ENCODE results near the gene HYAL4.
"Not testable (repeated sequence)": the region's sequence is repeated elsewhere in the genome, so short reads cannot be mapped to it uniquely, and the experiment has no call there.

HYAL4 gene, protein sequence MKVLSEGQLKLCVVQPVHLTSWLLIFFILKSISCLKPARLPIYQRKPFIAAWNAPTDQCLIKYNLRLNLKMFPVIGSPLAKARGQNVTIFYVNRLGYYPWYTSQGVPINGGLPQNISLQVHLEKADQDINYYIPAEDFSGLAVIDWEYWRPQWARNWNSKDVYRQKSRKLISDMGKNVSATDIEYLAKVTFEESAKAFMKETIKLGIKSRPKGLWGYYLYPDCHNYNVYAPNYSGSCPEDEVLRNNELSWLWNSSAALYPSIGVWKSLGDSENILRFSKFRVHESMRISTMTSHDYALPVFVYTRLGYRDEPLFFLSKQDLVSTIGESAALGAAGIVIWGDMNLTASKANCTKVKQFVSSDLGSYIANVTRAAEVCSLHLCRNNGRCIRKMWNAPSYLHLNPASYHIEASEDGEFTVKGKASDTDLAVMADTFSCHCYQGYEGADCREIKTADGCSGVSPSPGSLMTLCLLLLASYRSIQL

DNA sequence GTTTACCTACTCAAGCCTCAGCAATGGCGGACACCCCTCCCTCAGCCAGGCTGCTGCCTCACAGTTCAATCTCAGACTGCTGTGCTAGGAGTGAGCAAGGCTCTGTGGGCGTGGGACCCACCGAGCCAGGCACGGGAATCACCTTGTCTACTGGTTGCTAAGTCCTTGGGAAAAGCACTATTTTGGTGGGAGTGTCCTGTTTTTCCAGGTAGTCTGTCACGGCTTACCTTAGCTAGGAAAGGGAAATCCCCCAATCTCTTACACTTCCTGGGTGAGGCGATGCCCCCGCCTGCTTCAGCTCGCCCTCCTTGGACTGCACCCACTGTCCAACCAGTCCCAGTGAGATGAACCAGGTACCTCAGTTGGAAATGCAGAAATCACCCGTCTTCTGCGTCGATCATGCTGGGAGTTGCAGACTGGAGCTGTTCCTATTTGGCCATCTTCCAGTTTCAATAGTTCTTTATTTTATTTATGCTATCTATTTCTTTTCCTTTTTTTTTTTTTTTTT lies at the start of gene HYAL4:
Gene HYAL4, plus strand, starts transcription at position 458 of the 508 bp plus-strand sequence. CDS start 23,105 bp downstream, outside the sequence.
- DNase-seq, result no peak

DNA sequence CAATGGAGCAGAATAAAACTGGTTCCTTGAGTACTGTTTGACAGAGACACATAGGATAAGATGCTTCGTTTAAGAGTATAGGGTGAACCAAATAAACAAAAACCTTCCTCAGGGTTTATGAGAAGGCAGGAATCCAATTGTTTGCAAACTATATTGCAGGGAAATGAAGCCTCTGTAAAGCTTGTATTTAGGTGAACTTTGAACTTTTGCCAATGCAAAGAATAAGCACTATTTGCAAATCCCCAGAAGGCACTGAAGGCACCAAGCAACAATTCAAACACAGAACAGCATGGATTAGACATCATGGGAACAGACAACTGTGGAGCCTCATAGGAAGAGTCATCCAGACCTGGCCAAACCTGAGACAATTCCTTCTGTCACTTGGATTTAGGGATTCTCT lies 49.1 kb upstream of the HYAL4 start:
- no peak for DNase-seq

- DNase-seq, result no peak
Measured at GRCh38 chr7:123796568-123796967, 48.4 kb upstream of the HYAL4 start.

- DNase-seq, result no peak
Measured at GRCh38 chr7:123797673-123798531, 47.1 kb upstream of the HYAL4 start.

DNA sequence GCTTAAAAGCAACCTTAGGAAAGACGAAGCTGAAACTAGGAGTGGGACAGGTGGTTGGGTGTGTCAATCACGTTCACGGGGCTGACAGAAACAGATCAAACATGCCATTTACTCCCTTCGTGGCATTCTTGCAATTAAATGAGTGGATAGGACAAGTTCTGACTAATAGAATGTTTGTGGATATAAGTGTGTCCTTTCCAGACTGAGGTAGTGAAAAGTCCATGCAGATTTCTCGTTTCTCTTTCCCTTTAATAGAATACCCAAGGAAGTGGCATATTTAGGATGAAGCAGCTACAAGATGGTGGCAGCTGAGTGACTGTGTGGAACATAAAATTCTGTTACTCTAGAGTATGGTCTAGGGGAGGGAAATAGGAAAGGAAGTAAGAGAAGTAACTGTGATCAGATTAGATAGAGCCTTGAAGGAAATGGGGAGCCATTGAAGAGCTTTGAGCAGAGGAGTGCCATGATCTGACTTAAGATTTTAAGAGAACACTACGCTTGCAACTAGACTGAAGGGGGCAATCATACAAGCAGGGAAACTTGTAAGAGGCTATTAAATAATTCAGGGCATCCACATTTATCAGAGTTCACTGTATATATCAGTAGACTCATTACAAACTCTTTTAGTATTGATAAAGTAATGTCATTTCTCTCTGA lies 46.3 kb upstream of the HYAL4 start:
- no peak for DNase-seq

DNA sequence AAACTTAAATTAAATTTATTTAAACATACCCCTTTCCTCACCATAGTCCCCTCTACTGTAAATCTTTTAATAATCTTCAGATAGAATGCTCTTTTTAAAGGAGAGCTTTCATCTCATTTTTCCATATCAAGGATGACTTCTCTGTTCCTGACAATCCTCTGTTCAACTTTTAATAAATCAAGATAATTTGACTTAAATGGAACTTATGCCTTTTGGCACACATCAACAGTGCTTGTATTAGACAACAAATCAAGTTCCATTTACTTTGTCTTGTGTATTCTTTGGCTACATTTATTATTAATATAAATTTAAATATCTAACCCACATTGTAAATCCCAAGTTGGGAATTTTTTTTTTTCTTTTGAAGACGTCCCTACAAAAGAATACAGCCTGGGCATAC lies 42.7 kb upstream of the HYAL4 start:
- no peak for DNase-seq

DNA sequence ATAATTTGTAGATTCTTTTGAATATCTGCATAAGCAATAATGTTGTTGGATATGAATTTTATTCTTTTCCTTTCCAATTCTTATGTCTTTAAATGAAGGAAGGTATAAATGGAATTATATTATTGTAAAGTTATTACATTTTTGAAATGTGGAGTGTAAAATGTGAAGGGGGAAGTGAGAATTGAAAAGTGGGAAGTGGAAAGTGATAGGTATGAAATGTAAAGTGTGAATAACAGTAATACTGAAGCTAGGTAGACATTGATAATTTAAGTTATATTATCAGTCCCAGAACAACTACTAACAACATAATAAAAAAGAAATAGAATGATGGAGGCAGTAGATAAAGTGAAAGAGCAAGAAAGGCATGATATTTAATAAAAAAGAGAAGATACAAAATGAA lies 39.7 kb upstream of the HYAL4 start:
- DNase-seq, result no peak

GRCh38 chr7:123809471-123809870 lies 35.5 kb upstream of the HYAL4 start:
- DNase-seq, result no peak

DNA sequence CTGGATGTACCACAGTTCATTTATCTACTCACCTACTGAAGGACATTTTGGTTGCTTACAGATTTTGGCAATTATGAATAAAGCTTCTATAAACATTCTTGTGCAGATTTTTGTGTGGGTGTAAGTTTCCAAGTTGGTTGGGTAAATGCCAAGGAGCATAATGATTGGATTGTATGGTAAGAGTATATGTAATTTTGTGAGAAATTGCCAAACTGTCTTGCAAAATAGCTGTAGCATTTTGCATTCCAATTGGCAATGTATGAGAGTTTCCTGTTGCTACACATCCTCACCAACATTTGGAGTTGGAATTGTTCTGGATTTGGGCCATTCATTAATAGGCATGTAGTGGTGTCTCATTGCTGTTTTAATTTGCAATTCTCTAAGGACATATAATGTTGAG lies 33.9 kb upstream of the HYAL4 start:
- DNase-seq, result no peak

DNA sequence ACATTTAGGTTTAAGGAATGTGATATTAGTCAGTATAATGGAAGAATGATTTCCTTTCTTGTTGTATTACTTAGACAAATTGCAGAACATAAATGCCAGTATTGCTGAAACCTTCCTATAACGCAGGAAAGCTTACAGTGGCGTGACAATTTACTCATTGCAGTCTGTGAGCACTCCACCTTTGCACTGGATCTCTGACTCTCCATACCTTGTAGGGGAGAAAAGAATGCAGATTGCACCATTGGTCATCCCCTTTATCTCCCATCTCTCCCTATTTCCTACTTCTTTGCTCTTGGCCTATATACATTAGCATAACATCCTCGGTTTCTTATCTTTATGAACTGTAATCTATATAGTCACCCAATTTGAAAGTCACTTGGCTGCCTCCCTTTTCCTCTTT lies 28.1 kb upstream of the HYAL4 start:
- DNase-seq, result no peak

DNA sequence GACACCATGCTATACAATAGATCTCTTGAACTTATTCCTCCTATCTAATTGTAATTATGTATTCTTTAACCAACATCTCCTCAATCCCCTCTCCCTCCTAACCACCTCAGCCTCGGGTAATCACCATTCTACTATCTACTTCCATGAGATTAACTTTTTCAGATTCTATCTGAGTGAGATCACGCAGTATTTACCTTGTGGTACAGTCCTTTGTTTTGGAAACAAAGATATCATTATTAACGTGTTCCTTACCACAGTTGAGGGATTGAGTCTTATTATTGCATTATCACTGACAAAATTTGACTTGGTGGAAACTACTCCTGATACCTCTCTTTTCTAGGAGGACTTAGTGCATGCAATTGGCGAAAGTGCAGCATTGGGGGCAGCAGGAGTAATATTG lies 26.0 kb upstream of the HYAL4 start:
- no peak for DNase-seq

GRCh38 chr7:123819795-123820194 lies 25.2 kb upstream of the HYAL4 start:
- not testable (repeated sequence) for DNase-seq

DNA sequence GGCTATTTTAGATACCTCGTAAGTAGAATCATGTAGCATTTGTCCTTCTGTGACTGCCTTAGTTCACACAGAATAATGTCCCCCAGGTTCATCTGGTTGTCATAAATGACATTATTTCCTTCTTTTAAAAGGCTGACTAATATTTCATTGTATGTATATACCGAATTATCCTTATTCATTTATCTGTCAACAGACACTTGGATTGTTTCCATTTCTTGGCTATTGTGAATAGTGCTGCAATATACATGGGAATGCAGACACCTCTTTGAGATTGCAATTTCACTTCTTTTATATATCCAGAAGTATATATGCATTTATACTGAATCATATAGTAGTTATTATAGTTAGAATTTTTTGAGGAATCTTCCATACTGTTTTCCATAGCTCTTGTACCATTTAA lies 24.1 kb upstream of the HYAL4 start:
- DNase-seq, result no peak

GRCh38 chr7:123821320-123821719 lies 23.6 kb upstream of the HYAL4 start:
- no peak for DNase-seq

DNA sequence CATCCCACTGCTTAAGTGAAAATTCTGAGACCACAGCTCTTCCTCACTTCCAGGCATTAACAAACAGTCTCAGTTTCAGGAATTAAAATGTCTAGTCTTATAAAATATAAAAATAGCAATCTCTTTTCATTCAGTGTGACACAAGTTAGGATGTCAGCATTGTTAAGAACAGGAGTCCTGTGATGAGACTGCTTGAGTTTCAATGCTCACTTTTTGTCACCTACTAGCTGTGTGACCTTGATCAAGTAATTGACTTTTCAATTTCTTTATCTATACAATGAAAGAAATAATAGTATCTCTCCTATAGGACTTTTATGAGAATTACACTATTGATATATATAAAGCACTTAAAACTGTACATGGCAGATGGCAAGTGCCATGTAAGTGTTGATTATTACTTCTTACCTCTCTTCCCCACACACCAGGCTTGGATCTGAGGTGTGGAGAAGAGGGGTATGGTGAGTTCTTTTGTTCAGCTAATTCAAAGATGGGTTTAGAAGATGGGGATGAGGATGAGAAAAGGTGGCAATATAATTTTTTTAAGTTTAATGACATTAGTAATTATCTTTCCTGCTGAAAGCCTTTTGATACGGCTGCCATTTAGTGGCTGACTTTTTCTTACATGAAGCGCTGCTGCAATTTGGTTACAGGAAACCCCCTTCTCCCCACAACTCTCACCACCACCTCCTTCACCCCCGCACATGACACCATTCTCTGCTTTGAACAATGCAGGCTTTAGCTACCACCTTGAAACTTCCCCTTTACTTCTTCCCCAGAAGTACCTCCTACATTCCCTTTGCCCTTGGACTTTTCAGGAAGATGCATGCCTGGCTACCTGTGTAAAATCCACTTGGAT lies 20.8 kb upstream of the HYAL4 start:
- DNase-seq, result no peak

GRCh38 chr7:123824754-123825067 lies 20.3 kb upstream of the HYAL4 start:
- DNase-seq, result no peak

- no peak for DNase-seq
Measured at GRCh38 chr7:123828805-123829204, 16.2 kb upstream of the HYAL4 start.

DNA sequence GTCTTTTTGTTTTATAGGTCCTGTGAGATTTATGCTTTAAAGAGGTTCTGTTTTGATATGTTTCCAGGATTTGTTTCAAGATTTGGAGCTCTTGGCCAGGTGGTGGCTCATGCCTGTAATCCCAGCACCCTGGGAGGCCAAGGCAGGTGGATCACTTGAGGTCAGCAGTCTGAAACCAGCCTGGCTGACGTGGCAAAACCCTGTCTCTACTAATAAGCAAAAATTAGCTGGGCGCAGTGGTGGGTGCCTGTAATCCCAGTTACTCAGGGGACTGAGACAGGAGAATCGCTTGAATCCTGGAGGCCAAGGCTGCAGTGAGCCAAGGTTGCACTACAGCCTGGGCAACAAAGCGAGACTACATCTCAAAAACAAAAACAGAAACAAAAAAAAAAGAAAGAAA lies 8.3 kb upstream of the HYAL4 start:
- DNase-seq, result no peak

DNA sequence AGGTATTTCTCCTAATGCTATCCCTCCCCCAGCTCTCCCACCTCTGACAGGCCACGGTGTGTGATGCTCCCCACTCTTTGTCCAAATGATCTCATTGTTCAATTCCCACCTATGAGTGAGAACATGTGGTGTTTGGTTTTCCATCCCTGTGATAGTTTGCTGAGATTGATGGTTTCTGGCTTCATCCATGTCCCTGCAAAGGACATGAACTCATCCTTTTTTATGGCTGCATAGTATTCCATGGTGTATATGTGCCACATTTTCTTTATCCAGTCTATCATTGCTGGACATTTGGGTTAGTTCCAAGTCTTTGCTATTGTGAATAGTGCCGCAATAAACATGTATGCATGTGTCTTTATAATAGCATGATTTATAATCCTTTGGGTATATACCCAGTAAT lies 5.9 kb upstream of the HYAL4 start:
- DNase-seq, result not testable (repeated sequence)

- DNase-seq, result not testable (repeated sequence)
Measured at GRCh38 chr7:123844142-123844541, 827 bp upstream of the HYAL4 start.

DNA sequence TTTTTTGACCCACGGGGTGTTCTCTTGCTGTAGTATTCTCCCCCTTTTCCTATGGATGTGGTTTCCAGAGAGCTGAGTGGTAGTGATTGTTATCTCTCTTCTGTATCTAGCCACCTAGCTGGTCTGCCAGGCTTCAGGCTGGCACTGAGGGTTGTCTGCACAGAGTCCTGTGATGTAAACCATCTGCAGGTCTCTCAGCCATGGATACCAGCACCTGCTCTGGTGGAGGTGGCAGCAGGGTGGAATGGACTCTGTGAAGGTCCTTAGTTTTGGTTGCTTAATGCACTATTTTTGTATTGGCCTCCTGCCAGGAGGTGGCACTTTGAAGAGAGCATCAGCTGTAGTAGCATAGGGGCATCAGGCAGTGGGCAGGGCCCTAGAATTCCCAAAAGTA lies 851 bp downstream of the HYAL4 start:
- no peak for DNase-seq

DNA sequence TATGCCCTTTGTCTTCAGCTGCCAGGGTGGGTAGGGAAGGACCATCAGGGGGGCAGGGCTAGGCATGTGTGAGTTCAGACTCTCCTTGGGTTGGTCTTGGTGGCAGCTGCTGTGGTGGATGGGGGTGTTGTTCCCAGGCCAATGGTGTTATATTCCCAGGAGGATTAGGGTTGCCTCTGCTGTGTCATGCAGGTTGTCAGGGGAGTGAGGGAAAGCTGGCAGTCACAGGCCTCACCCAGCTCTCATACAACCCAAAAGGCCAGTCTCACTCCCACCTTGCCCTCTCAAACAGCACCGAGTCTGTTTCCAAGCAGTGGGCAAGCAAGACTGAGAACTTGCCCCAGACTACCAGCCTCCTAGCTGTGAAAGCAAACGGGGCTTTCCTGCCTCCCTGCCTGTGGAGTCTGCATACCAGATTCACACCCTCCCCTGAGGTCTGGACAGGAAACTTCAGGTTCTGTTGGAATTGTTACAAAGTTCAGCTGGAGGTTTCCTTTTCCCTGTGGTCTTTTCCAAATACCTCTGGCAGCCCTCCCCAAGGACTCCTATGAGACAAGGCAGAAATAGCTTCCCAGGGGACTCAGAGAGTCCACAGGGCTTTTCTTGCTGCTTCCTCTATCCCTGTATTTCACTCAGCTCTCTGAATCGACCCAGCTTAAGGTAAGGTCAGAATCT lies 1.4 kb downstream of the HYAL4 start:
- DNase-seq, result no peak
